ENCODE data around the gene ACE.

ACE gene

GRCh38 chr17:63475491-63476412 lies 1.1 kb upstream of the ACE start:
- peak in 1 of 3 experiments; percentile 77 for DNase-seq

GRCh38 chr17:63476459-63476853 lies 405 bp upstream of the ACE start:
- peak; percentile 44 to 86 (median 80) for DNase-seq

GRCh38 chr17:63477480-63478440 lies 899 bp downstream of the ACE start:
- DNase-seq, result peak; percentile 60 to 83 (median 80)

GRCh38 chr17:63478814-63479494 lies 2.1 kb downstream of the ACE start:
- DNase-seq, result peak; percentile 4 to 53 (median 46)

GRCh38 chr17:63479495-63480184 lies 2.8 kb downstream of the ACE start:
- DNase-seq, result peak in 1 of 3 experiments; percentile 4

- no peak for DNase-seq
Measured at GRCh38 chr17:63480192-63480784, 3.4 kb downstream of the ACE start.

GRCh38 chr17:63480826-63481487 lies 4.1 kb downstream of the ACE start:
- DNase-seq, result peak; percentile 83 to 94 (median 92)

GRCh38 chr17:63481488-63481870 lies 4.6 kb downstream of the ACE start:
- DNase-seq, result no peak

GRCh38 chr17:63482509-63482908 lies 5.6 kb downstream of the ACE start:
- no peak for DNase-seq

GRCh38 chr17:63483038-63483437 lies 6.2 kb downstream of the ACE start:
- DNase-seq, result no peak

- DNase-seq, result no peak
Measured at GRCh38 chr17:63483655-63484575, 7.1 kb downstream of the ACE start.

- no peak for DNase-seq
Measured at GRCh38 chr17:63486317-63487013, 9.6 kb downstream of the ACE start.

- no peak for DNase-seq
Measured at GRCh38 chr17:63487014-63487339, 10.1 kb downstream of the ACE start.

GRCh38 chr17:63488851-63489250 lies 12.0 kb downstream of the ACE start:
- DNase-seq, result no peak

GRCh38 chr17:63489291-63489690 lies 12.4 kb downstream of the ACE start:
- DNase-seq, result no peak

- DNase-seq, result no peak
Measured at GRCh38 chr17:63490329-63490728, 13.5 kb downstream of the ACE start.

GRCh38 chr17:63490858-63491400 lies 14.1 kb downstream of the ACE start:
- no peak for DNase-seq

- no peak for DNase-seq
Measured at GRCh38 chr17:63491413-63491812, 14.6 kb downstream of the ACE start.

GRCh38 chr17:63491977-63492618 lies 15.2 kb downstream of the ACE start:
- peak in 1 of 3 experiments; percentile 18 for DNase-seq
